ENCODE data around the gene CENPB.

The CENPB gene

GRCh38 chr20:3748073-3748472 is 38.5 kb downstream of the CENPB start:
- no peak for ATAC-seq

- no peak for ATAC-seq
Measured at GRCh38 chr20:3747471-3747870, 39.1 kb downstream of the CENPB start.

GRCh38 chr20:3745686-3746173 is 40.8 kb downstream of the CENPB start:
- no peak for ATAC-seq

GRCh38 chr20:3744806-3745685 is 41.5 kb downstream of the CENPB start:
- ATAC-seq, result peak; percentile 74 to 76

GRCh38 chr20:3744037-3744436 is 42.5 kb downstream of the CENPB start:
- ATAC-seq, result no peak

DNA sequence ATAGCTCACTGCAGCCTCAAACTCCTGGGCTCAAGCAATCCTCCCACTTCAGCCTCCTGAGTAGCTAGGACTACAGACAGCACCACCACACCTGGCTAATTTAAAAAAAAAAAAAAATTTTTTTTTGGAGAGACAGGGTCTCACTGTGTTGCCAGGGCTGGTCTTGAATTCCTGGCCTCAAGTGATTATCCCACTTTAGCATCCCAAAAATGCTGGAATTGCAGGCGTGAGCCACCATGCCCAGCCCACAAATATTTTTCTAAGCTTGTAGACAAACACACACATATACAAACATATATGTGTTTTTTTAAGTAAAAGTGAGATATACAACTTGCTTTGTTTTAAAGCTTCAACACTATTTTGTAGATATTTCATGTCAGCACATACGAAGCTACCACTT is 43.3 kb downstream of the CENPB start:
- ATAC-seq, result no peak

DNA sequence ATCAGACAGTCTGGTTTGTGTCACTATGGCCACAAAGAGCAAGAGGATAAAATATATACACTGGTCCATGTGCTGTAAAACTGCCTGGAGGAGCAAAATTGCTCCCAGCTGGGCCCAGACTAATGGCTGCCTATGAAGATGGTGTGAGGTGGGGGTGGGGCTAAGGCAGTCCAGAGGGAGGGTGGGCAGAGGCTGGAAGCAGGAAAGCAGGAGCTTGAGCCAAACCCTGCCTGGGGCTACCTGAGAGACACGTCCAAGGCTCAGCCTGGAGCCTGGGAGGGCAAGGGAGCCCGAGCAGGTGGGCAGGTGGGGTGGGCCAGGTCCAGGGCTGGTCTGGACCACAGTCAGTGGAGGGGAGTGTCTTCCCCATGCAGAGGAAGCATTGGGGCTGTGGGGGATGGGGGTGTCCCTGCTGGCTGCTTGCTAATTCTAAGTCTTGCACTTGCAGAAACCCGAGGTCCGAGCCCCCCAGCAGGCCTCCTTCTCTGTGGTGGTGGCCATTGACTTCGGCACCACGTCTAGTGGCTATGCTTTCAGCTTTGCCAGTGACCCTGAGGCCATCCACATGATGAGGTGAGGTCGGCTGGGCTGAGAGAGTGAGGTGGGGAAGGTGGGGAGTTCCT is 44.6 kb downstream of the CENPB start:
- no peak for ATAC-seq

DNA sequence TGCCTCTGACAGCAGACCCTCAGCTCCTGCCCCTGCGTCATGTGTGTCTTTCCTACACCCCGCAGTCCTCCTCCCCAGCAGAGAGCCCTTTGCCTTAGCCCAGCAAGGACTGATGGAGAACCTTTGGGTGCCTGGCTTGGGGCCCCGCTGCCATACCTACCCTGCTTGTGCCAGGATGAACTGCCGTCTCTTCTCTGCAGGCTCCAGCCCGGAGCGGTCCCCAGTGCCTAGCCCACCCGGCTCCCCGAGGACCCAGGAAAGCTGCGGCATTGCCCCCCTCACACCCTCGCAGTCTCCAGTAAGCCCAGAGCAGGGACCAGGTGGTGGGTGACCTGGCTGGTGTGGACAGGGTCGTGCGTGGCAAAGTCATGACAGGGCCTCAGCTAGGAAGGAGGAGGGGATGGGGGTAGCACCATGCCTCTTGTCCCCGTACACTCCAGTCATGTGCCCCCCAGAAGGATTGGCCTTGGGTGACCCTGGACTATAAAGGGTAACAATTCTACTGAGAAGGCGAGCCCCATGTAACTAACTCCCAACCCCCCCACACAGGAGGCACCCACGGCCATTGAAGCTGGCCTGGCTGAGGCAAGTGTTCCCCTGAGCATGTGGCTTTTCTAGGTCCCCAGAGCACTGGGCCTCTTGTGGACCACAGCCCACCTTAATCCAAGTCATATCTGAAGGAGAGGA is 45.8 kb downstream of the CENPB start:
- ATAC-seq, result no peak

DNA sequence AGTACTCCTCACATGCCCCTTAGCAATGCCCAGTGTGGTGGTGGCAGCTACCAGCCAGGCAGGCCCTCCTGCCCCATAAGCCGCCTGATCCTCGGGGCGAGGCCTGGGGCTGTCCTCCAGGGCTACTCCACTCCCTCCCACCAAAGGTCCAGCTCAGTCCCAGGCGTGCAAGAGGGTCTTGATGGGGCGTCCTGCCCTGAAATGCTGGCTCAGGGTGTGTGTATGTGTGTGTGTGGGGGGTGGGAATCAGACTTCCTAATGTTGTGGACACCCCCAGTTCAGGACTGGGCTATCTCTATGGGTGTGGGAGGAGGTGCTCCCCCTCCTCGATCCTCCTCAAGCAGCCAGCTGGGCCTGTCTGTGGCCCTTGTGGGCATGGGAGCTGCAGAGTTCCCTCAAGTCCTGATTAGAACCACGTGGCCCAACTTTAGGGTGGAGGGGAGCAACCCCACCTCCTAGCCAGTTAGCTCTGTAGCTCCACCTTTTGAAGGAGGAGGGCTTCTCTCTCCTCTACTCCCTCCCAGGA is 46.6 kb downstream of the CENPB start:
- no peak for ATAC-seq

GRCh38 chr20:3739054-3739925 is 47.2 kb downstream of the CENPB start:
- no peak for ATAC-seq

DNA sequence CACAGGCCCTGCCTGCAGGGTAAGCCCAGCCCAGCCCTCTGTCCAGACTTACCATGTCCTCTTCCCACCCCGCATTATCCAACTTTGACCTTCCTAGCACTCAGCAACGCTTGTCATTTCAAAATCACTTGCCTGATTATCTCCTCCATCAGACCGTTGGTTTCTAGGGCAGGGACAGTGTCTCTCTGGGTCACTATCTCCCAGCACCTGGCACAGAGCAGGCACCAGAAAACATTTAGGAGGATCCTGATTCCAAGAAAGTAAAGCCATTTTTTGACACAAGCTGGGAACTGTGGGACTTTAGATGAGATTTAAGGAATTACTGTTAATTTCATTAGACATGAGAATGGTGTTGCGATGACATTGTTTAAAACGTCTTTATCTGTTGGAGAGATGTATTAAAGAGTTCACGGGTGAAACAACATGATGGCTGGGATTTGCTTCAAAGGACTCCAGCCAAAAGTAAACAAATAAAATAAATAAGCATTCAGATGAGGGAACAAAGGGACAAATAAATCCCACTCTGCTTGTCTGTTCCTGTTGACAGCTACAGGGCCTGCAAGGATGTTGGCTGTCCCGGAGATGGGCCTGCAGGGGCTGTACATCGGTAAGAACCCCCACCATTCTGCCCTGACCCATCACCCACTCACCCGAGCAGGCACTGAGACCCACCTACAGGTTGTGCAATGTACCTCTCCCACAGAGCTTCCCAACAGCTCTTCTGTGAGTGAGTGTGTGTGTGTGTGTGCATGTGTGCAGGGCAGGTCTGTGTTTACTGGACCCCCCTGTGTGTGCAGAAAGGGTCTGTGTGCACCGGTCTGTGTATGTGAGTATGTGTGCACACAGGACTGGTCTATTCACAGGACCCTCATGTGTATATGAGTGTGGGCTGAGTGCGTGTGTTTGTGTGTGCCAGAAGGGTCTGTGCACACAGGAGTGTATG is 48.2 kb downstream of the CENPB start:
- no peak for ATAC-seq

- ATAC-seq, result no peak
Measured at GRCh38 chr20:3735768-3736167, 50.8 kb downstream of the CENPB start.

DNA sequence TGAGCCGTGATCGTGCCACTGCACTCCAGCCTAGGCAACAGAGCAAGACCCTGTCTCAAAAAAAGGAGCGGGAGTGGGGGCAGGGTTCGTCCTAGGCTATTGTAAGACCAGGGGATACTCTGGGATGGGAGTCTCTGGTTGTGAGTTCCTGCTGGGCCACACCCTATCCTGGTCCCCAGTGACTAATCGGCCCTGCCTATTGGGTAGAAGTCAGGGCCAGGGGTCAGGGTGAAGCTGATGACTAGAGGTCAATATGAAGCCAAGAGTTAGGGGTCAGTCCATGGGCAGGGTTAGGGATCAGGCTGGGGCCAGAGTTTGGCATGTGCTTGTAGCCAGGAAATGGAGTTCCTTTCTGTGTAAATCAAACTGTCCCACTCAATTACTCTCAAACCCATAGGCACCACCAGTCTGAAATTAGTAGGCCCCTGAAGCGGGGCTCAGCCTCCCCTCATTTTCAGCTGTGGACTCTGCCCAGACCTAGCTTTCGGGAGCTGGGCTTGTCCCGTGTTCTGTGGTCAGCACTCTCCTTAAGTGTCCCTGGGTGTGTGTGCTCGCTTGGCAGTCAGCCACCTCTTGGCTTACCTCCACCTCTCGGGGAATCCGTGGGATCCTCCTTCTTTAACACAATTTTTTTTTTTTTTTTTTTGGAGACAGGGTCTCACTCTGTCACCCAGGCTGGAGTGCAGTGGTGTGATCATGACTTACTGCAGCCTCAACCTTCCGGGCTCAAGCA is 52.3 kb downstream of the CENPB start:
- ATAC-seq, result no peak
